Endothelial cell (in vitro differentiated cells): ENCODE measurements around the gene CISD1. TPM values are rescaled to one million over a fixed set of nuclear protein-coding genes. Genes with fewer than 3 reads are reported as not detected.

Experiments
- DNase-seq: peaks from one replicate; pipeline ENCODE4 v3.0.0; 2021; ENCODE audit warnings: low spot score
- H3K27ac Mint-ChIP-seq: one replicate; pipeline ENCODE4 v1.8.0; 2021; ENCODE audit warnings: mixed read lengths, inconsistent platforms; ENCODE audit not compliant: unreplicated experiment
- H3K27me3 Mint-ChIP-seq: one replicate; pipeline ENCODE4 v1.8.0; 2021; ENCODE audit warnings: mild to moderate bottlenecking, moderate library complexity, mixed read lengths, inconsistent platforms; ENCODE audit not compliant: unreplicated experiment
- H3K36me3 Mint-ChIP-seq: one replicate; pipeline ENCODE4 v1.8.0; 2021; ENCODE audit warnings: mild to moderate bottlenecking, low read depth, mixed read lengths, inconsistent platforms; ENCODE audit not compliant: unreplicated experiment
- H3K4me1 Mint-ChIP-seq: one replicate; pipeline ENCODE4 v1.8.0; 2021; ENCODE audit warnings: mild to moderate bottlenecking, mixed read lengths, inconsistent platforms; ENCODE audit not compliant: unreplicated experiment
- H3K4me3 Mint-ChIP-seq: one replicate; pipeline ENCODE4 v1.8.0; 2021; ENCODE audit warnings: mild to moderate bottlenecking, mixed read lengths, inconsistent platforms; ENCODE audit not compliant: unreplicated experiment
- H3K9me3 Mint-ChIP-seq: one replicate; pipeline ENCODE4 v1.8.0; 2021; ENCODE audit warnings: mixed read lengths, inconsistent platforms; ENCODE audit not compliant: unreplicated experiment
- CTCF ChIP-seq: fragments of 200-600 bp; sonication (generic); IDR thresholded peaks from one replicate; pipeline ENCODE4 v1.5.0; 2021; ENCODE audit warnings: antibody characterized with exemption; ENCODE audit not compliant: unreplicated experiment
- total RNA-seq: library from RNA; stranded (reverse); fragmentation: NEBNext Ultra II Directional; extraction: Animal tissue kit (Norgen Biotek cat#: 25700); gene quantifications from one replicate; pipeline ENCODE4 v1.2.1, GENCODE V29; 2021; ENCODE audit not compliant: unreplicated experiment

CISD1 gene
- total RNA-seq, 1 donor from 2014 or later = 38.1 TPM

DNA sequence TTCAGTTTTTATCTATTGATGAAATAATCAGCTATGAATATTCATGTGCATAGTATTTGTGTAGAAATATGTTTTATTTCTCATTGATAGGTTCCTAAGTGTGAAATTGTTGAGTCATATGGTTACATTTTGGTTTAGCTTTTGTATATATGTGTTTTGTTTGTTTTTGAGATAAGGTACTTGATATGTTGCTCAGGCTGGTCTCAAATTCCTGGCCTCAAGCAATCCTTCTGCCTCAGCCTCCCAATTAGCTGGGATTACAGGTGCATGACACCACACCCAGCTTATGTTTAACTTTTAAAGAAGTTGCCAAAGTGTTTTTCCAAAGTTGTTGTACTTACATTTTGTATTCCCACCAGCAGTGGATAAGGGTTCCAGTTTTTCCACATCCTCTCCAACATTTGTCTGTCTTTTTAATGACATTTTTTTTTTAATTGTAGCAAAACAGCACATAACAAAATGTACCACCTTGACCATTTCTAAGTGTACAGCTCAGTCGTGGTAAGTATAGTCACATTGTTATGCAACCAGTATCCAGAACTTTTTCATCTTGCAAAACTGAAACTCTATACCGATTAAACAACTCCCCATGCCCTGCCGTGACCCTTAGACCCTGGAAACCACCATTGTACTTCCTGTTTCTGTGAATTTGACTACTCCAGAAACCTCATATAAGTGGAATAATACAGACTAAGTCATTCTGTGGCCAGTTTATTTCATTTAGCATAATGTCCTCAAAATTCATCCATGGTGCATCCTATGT is 53.3 kb downstream of the CISD1 start:
- peaks cover 4% of the 10 kb centered on the region for H3K27me3 Mint-ChIP-seq
- peaks cover 6% of the 10 kb centered on the region for H3K4me1 Mint-ChIP-seq
- no peak for DNase-seq
- H3K27ac Mint-ChIP-seq = no peak overlapping the region
- no peak overlapping the region for H3K4me3 Mint-ChIP-seq
- no peak for TF ChIP-seq CTCF
- H3K9me3 Mint-ChIP-seq = no peaks in the 10 kb centered on the region
- no peaks in the 10 kb centered on the region for H3K36me3 Mint-ChIP-seq

DNA sequence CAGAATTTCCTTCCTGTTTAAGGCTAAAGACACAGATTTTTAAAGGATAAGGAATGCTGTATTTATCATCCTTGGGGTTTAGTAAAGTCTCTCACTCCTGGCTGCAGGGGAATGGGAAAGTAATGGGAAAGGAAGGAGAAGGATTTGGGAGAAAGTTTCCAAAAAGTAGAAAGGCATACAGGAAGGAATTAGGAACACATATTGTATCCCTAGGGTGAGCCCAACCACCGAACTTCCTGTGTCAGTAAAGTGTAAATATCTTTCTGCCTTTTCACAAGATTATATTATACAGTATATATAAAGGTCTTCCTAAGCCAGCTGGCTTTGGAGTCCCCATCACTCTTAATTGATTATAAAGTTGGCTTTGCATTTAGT is 53.9 kb downstream of the CISD1 start:
- Mint-ChIP-seq H3K27me3 (peaks cover 4% of the 10 kb centered on the region), H3K27ac (no peak overlapping the region), H3K9me3 (no peaks in the 10 kb centered on the region), H3K4me3 (no peak overlapping the region), H3K36me3 (no peaks in the 10 kb centered on the region), H3K4me1 (peaks cover 6% of the 10 kb centered on the region)
- no peak for DNase-seq
- no peak for TF ChIP-seq CTCF

- Mint-ChIP-seq H3K36me3 (no peaks in the 10 kb centered on the region), H3K9me3 (no peaks in the 10 kb centered on the region), H3K4me1 (peaks cover 6% of the 10 kb centered on the region), H3K27me3 (peaks cover 4% of the 10 kb centered on the region), H3K4me3 (no peak overlapping the region), H3K27ac (no peak overlapping the region)
- TF ChIP-seq CTCF = no peak
- DNase-seq = no peak
Measured at GRCh38 chr10:58326967-58327381, 58.0 kb downstream of the CISD1 start.

GRCh38 chr10:58328233-58328632 is 59.3 kb downstream of the CISD1 start:
- no peaks in the 10 kb centered on the region for H3K4me1 Mint-ChIP-seq
- no peaks in the 10 kb centered on the region for H3K36me3 Mint-ChIP-seq
- no peaks in the 10 kb centered on the region for H3K9me3 Mint-ChIP-seq
- no peak overlapping the region for H3K4me3 Mint-ChIP-seq
- H3K27ac Mint-ChIP-seq = no peak overlapping the region
- H3K27me3 Mint-ChIP-seq = peaks cover 4% of the 10 kb centered on the region
- no peak for DNase-seq
- no peak for TF ChIP-seq CTCF

DNA sequence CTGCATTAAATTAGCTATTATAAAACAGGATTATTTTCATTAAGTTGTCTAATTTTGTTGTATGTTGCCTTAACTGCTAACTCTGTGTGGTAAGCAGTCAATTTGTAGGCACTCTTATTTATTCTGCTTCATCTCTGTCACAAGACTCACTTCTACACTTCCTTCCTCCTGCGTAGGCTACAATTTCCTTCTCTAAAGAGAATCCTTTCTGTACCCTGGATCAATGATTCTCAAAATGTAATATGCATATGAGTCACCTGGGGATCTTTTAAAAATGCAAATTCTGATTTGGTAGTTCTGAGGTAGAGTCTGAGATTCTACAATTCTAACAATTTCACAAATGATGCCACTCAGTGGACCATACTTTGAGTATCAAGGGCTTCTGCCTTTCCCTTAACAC is 61.5 kb downstream of the CISD1 start:
- DNase-seq = no peak
- H3K4me1 Mint-ChIP-seq = peaks cover 4% of the 10 kb centered on the region
- H3K27me3 Mint-ChIP-seq = peaks cover 4% of the 10 kb centered on the region
- H3K36me3 Mint-ChIP-seq = no peaks in the 10 kb centered on the region
- TF ChIP-seq CTCF = no peak
- no peak overlapping the region for H3K27ac Mint-ChIP-seq
- H3K4me3 Mint-ChIP-seq = no peak overlapping the region
- no peaks in the 10 kb centered on the region for H3K9me3 Mint-ChIP-seq
